ENCODE measurements around the gene RAI1.

The RAI1 gene

DNA sequence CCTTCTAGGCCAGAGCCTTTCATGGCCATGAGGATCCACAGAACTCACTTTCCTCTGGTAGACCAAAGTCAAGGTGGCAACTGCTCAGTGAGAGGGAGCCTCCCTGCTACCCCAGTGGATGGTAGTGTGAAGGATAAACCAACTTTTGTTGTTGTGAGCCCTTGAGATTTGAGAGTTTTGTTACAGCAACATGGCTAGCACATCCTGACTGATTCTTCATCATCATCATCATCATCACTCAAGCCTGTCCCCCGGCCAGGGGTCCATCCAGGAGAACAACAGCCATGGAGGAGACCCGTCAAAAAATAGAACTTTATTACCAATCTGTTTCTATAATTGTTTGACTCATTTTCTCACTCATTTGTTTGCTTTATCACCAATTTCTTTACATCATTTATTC, 23.7 kb downstream of the RAI1 start:
- in situ Hi-C loops (cut with MboI; ENCODE audit: low sequenced_read_pairs, unreplicated experiment): no loop called here
- no peak for DNase-seq (ENCODE audit: low spot score)
- TF ChIP-seq, protein P1, sequence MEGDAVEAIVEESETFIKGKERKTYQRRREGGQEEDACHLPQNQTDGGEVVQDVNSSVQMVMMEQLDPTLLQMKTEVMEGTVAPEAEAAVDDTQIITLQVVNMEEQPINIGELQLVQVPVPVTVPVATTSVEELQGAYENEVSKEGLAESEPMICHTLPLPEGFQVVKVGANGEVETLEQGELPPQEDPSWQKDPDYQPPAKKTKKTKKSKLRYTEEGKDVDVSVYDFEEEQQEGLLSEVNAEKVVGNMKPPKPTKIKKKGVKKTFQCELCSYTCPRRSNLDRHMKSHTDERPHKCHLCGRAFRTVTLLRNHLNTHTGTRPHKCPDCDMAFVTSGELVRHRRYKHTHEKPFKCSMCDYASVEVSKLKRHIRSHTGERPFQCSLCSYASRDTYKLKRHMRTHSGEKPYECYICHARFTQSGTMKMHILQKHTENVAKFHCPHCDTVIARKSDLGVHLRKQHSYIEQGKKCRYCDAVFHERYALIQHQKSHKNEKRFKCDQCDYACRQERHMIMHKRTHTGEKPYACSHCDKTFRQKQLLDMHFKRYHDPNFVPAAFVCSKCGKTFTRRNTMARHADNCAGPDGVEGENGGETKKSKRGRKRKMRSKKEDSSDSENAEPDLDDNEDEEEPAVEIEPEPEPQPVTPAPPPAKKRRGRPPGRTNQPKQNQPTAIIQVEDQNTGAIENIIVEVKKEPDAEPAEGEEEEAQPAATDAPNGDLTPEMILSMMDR (IDR thresholded peaks at IDR 0.05; ENCODE audit: borderline replicate concordance, control extremely low read depth, extremely low read depth, insufficient read depth, missing control alignments): no peak

DNA sequence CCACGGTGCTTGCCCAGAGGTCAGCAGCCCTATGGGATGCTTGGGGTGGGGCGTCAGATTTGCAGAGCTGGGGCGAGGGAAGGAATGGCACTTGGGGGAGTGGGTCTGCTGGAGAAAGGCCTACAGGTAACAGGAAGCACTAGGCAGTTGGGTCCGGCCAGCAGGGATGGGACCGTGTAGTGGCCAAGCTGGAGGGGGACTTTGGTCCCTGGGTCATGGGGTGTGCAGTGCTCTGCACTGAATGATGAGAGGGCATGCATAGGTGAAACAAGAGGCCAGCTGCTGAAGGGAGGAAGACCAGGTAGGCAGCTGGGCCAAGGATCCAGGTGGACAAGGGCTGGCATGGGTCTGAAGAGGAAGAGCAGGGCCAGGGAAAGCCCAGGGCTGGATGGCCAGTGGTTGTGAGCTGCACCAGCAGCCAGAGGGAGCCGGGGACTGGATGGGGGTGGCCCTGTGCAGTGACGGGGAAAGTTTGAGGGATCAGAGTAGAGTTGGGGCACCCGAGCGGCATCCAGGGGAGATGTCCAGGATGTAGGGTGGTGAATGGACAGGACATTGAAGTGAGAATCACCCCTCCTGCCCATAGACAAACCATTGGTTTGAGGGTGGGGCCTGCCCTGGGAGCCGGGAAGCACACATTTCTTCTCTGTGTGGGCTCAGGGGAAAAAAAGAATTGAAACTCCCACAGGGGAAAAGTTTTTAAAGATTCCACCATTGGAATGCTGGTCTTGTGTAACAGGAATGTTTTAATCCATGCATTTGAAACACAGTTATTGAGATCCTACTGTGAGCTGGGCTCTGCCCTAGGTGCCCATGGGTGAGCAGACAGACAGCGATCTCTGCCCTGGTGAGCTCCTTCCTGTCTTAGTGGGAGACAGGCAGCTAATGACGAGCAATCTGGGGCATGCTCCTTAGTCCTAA, 25.1 kb downstream of the RAI1 start:
- TF ChIP-seq, protein P1 (IDR thresholded peaks at IDR 0.05; ENCODE audit: borderline replicate concordance, control extremely low read depth, extremely low read depth, insufficient read depth, missing control alignments): no peak
- DNase-seq (ENCODE audit: low spot score): no peak
- in situ Hi-C loops (cut with MboI; ENCODE audit: low sequenced_read_pairs, unreplicated experiment): no loop called here

DNA sequence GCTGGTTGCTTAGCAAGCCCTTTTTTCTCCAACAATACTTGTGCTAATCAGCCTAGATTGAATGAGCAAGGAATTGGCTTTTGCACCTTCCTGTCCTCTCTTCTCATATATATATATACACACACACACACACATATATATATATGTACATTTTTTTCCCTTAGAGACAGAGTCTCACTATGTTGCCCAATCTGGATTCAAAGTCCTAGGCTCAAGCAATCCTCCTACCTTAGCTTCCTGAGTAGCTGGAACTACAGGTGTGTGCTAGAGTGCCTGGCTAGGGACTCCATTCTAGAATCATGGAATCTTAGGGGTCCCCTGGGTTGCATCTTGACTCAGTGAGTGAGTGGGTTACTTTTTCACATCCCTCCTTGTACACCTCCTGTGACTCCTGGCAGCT, 27.0 kb downstream of the RAI1 start:
- in situ Hi-C loops (cut with MboI; ENCODE audit: low sequenced_read_pairs, unreplicated experiment): no loop called here
- TF ChIP-seq, protein P1 (IDR thresholded peaks at IDR 0.05; ENCODE audit: borderline replicate concordance, control extremely low read depth, extremely low read depth, insufficient read depth, missing control alignments): no peak
- DNase-seq (ENCODE audit: low spot score): no peak

DNA sequence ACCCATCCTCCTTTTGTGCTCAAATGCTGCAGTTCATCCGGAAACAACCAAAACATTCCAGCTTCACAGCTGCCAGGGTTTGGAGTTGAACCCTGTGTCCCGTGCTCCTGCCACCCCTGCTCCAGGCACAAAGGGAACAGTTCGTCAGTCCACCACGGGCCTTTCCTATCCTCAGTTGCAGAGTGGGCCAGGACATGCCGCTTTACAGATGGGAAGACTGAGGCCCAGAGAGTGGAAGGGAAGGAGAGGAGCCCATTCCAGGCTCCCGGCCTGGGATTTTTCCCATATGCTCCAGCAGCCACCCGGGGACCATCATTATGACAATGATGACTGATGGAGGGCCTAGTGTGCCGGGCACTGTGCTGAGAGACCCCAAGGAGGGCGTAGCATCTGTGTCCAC, 27.6 kb downstream of the RAI1 start:
- TF ChIP-seq, protein P1 (IDR thresholded peaks at IDR 0.05; ENCODE audit: borderline replicate concordance, control extremely low read depth, extremely low read depth, insufficient read depth, missing control alignments): no peak
- in situ Hi-C loops (cut with MboI; ENCODE audit: low sequenced_read_pairs, unreplicated experiment): no loop called here
- DNase-seq (ENCODE audit: low spot score): no peak

DNA sequence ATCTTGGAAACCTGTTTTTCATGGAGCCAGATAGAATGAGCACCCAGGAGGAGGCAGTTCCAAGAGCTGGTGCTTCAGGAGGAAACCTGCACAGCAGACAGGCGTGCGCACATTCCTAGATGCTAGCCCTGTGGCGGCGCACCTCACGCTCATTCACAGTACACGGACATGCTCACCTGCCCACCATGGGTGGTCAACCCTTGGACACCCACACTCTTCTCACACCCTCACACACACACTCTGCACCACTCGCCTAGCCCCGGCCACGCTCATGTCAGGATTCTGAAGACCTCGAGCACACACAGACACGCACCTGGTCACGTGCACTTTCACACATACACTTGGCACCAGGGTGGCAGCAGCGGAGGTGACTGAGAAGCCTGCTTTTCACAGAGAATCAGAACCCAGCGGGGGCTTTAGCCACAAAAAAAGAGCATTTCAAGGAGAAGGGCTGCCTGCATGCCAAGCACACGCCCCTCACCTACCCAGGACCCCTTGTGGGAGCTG, 28.6 kb downstream of the RAI1 start:
- in situ Hi-C loops (cut with MboI; ENCODE audit: low sequenced_read_pairs, unreplicated experiment): no loop called here
- DNase-seq (ENCODE audit: low spot score): no peak
- TF ChIP-seq, protein P1 (IDR thresholded peaks at IDR 0.05; ENCODE audit: borderline replicate concordance, control extremely low read depth, extremely low read depth, insufficient read depth, missing control alignments): no peak

DNA sequence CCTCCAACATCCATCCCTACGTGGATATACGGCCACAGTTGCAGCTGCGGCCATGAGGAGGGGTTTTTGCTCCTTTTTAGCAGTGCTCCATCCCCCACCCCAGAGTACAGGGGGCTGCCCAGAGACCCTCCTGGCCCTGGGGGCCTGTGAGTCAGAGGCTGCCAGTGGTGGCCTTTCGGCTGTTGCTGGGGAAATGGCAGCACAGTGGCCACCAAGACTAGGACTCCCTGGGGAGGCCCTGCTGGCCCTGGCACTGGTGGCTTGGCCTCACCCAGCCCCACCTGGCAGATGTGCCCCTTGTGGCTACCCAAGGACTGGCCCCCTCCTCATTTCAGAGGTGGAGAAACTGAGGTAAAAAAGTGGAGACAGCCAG, 29.1 kb downstream of the RAI1 start:
- in situ Hi-C loops (cut with MboI; ENCODE audit: low sequenced_read_pairs, unreplicated experiment): no loop called here
- TF ChIP-seq, protein P1 (IDR thresholded peaks at IDR 0.05; ENCODE audit: borderline replicate concordance, control extremely low read depth, extremely low read depth, insufficient read depth, missing control alignments): no peak
- no peak for DNase-seq (ENCODE audit: low spot score)

All from GM13976 (cell line).